ENCODE measurements around the gene CCHCR1. TPM values are rescaled to one million over a fixed set of nuclear protein-coding genes. Genes with fewer than 3 reads are reported as not detected.

Gene CCHCR1
- total and polyA plus RNA-seq, 2 of the 13 experiments (the other 11 are each of a cell fraction or from before 2014, with no cell fraction given), result 14.6 to 28.2 TPM

- TF ChIP-seq ZHX2 (IDR thresholded peaks at IDR 0.05; ENCODE audit: low read depth), result 0 out of 2 replicates have a peak, but pooled peaks have one; percentile 46
- TF ChIP-seq ZHX2 (CRISPR knock-in tag; IDR thresholded peaks at IDR 0.05; ENCODE audit: borderline replicate concordance), result no peak
- TF ChIP-seq ZNF136 (CRISPR knock-in tag; IDR thresholded peaks at IDR 0.05; ENCODE audit: low read depth), result no peak; the same call in 1 of the 2 replicates
- TF ChIP-seq ZNF550 (CRISPR knock-in tag; IDR thresholded peaks at IDR 0.05; ENCODE audit: borderline replicate concordance), result no peak
- no peak; the same call in 1 of the 2 replicates for TF ChIP-seq REPIN1 (CRISPR knock-in tag; IDR thresholded peaks at IDR 0.05; ENCODE audit: borderline replicate concordance, low read depth)
- no peak for TF ChIP-seq EZH2 (conservative IDR thresholded peaks at IDR 0.05; ENCODE audit: low read depth, low read length)
- no peak for TF ChIP-seq STAT5B (CRISPR knock-in tag; IDR thresholded peaks at IDR 0.05)
- TF ChIP-seq ZNF101 (CRISPR knock-in tag; IDR thresholded peaks at IDR 0.05; ENCODE audit: borderline replicate concordance, low read depth), result 0 out of 2 replicates have a peak, but pooled peaks have one; percentile 9
- TF ChIP-seq TMF1 (CRISPR knock-in tag; IDR thresholded peaks at IDR 0.05; ENCODE audit: low read depth), result no peak
- TF ChIP-seq MXD1 (CRISPR knock-in tag; IDR thresholded peaks at IDR 0.05), result no peak; the same call in 1 of the 2 replicates
- no peak for TF ChIP-seq ZNF567 (CRISPR knock-in tag; IDR thresholded peaks at IDR 0.05; ENCODE audit: borderline replicate concordance)
- no peak for TF ChIP-seq ZNF44 (CRISPR knock-in tag; IDR thresholded peaks at IDR 0.05)
- TF ChIP-seq KDM2A (CRISPR knock-in tag; IDR thresholded peaks at IDR 0.05; ENCODE audit: borderline replicate concordance, low read depth), result peak; percentile 80; the same call in 1 of the 2 replicates
- peak; percentile 85; the same call in 1 of the 2 replicates for TF ChIP-seq SNAI1 (CRISPR knock-in tag; IDR thresholded peaks at IDR 0.05; ENCODE audit: borderline replicate concordance)
- TF ChIP-seq ZNF557 (CRISPR knock-in tag; IDR thresholded peaks at IDR 0.05), result 0 out of 2 replicates have a peak, but pooled peaks have one; percentile 66
- peak; percentile 72 for TF ChIP-seq ZFX (CRISPR knock-in tag; IDR thresholded peaks at IDR 0.05; ENCODE audit: low read depth)
- no peak for TF ChIP-seq PHF5A (CRISPR knock-in tag; IDR thresholded peaks at IDR 0.05; ENCODE audit: low read depth, unreplicated experiment)
- TF ChIP-seq RCOR2 (CRISPR knock-in tag; IDR thresholded peaks at IDR 0.05), result no peak
- TF ChIP-seq ZFP36 (IDR thresholded peaks at IDR 0.05; ENCODE audit: borderline replicate concordance, low read depth, low read length, partially characterized antibody), result no peak
- TF ChIP-seq CSRNP1 (CRISPR knock-in tag; IDR thresholded peaks at IDR 0.05), result peak; percentile 51; the same call in 1 of the 2 replicates
Observed at GRCh38 chr6:31197559-31198305, 40.1 kb upstream of the CCHCR1 start (continued).

All from HepG2 (cell line).